CD14-positive monocyte (primary cell): ENCODE measurements around the gene IFNA1. TPM values are rescaled to one million over a fixed set of nuclear protein-coding genes. Genes with fewer than 3 reads are reported as not detected.
A peak's percentile ranks its signal among the peaks of the same experiment; 100 is the strongest.
"Not testable (repeated sequence)": the region's sequence is repeated elsewhere in the genome, so short reads cannot be mapped to it uniquely, and the experiment has no call there.

Experiments
- DNase-seq, 3 donors: peaks; one replicate each; pipeline ENCODE4 v3.0.0-alpha.2; 2011 to 2022
- H2AFZ ChIP-seq: 2 replicates; pipeline ENCODE4 v1.6.0; 2012; ENCODE audit warnings: mild to moderate bottlenecking, low read depth, low read length, inconsistent platforms; ENCODE audit not compliant: insufficient read depth, poor library complexity, severe bottlenecking
- H3K27ac ChIP-seq, 2 donors: 1 replicate in 1 of 2; 2 replicates in 1 of 2; pipeline ENCODE4 v1.5.1; 2012 to 2013; ENCODE audit warnings: low read length in 2 of 2, control low read depth in 1 of 2, inconsistent platforms in 1 of 2, low read depth in 1 of 2, mild to moderate bottlenecking in 1 of 2
- H3K27me3 ChIP-seq, 2 donors: one replicate each; pipeline versions ENCODE4 v1.6.0 to v1.6.1; 2011 to 2013; ENCODE audit warnings: low read length in 2 of 2; ENCODE audit not compliant: control insufficient read depth in 2 of 2, insufficient read depth in 2 of 2
- H3K36me3 ChIP-seq, 2 donors: replicated peaks in 1 of 2; 1 replicate in 1 of 2; 2 replicates in 1 of 2; pipeline versions ENCODE4 v1.5.1 to v1.6.1; 2012 to 2013; ENCODE audit warnings: low read length in 2 of 2, control low read depth in 1 of 2, inconsistent platforms in 1 of 2, mild to moderate bottlenecking in 1 of 2; ENCODE audit not compliant: insufficient read depth in 2 of 2, control insufficient read depth in 1 of 2
- H3K4me1 ChIP-seq, 2 donors: 1 replicate in 1 of 2; 2 replicates in 1 of 2; pipeline versions ENCODE4 v1.5.1 to v1.6.1; 2012 to 2013; ENCODE audit warnings: low read length in 2 of 2, control low read depth in 1 of 2, inconsistent platforms in 1 of 2, mild to moderate bottlenecking in 1 of 2, moderate library complexity in 1 of 2; ENCODE audit not compliant: insufficient read depth in 2 of 2, control insufficient read depth in 1 of 2
- H3K4me2 ChIP-seq: replicated peaks from 2 replicates; pipeline ENCODE3; 2012; ENCODE audit warnings: low read length, moderate library complexity, mild to moderate bottlenecking; ENCODE audit not compliant: poor library complexity, severe bottlenecking; ENCODE audit errors: extremely low read depth
- H3K4me3 ChIP-seq, 3 experiments: fragments of 200-600 bp in 1 of 3; sonication (generic) in 1 of 3; replicated peaks in 1 of 3; 1 replicate in 2 of 3; 2 replicates in 1 of 3; pipeline ENCODE4 v1.5.1; 2011 to 2013; ENCODE audit warnings: low read length in 3 of 3, mild to moderate bottlenecking in 3 of 3, control low read depth in 2 of 3, low read depth in 2 of 3, inconsistent platforms in 1 of 3, moderate library complexity in 1 of 3
- H3K79me2 ChIP-seq: 2 replicates; pipeline ENCODE4 v1.6.0; 2012; ENCODE audit warnings: mild to moderate bottlenecking, control low read depth, inconsistent platforms, low read length, moderate library complexity; ENCODE audit not compliant: insufficient read depth
- H3K9ac ChIP-seq: 2 replicates; pipeline ENCODE4 v1.6.0; 2017; ENCODE audit warnings: low read length, mild to moderate bottlenecking; ENCODE audit not compliant: insufficient read depth, poor library complexity, severe bottlenecking
- H3K9me3 ChIP-seq, 2 donors: replicated peaks in 1 of 2; 1 replicate in 1 of 2; 2 replicates in 1 of 2; pipeline versions ENCODE4 v1.5.1 to v1.6.1; 2012 to 2013; ENCODE audit warnings: low read length in 2 of 2, control low read depth in 1 of 2; ENCODE audit not compliant: control insufficient read depth in 1 of 2, insufficient read depth in 1 of 2
- H4K20me1 ChIP-seq: 2 replicates; pipeline ENCODE4 v1.6.0; 2012; ENCODE audit warnings: mild to moderate bottlenecking, low read length, control low read depth, moderate library complexity; ENCODE audit not compliant: insufficient read depth
- H3K27ac Mint-ChIP-seq, 7 donors: one replicate each; pipeline ENCODE4 v1.8.0; 2020; ENCODE audit warnings: mild to moderate bottlenecking in 7 of 7, mixed read lengths in 7 of 7, moderate library complexity in 6 of 7, inconsistent platforms in 2 of 7
- H3K27me3 Mint-ChIP-seq, 3 donors: one replicate each; pipeline ENCODE4 v1.8.0; 2021 to 2022; ENCODE audit warnings: low read depth in 3 of 3, mild to moderate bottlenecking in 3 of 3, mixed read lengths in 3 of 3, moderate library complexity in 3 of 3, inconsistent platforms in 1 of 3
- H3K36me3 Mint-ChIP-seq, 2 donors: one replicate each; pipeline ENCODE4 v1.8.0; 2020; ENCODE audit warnings: mixed read lengths in 2 of 2, inconsistent platforms in 1 of 2, mild to moderate bottlenecking in 1 of 2
- H3K4me1 Mint-ChIP-seq: one replicate; pipeline ENCODE4 v1.8.0; 2020; ENCODE audit warnings: mild to moderate bottlenecking, mixed read lengths
- H3K4me3 Mint-ChIP-seq, 2 donors: one replicate each; pipeline ENCODE4 v1.8.0; 2020; ENCODE audit warnings: mild to moderate bottlenecking in 2 of 2, mixed read lengths in 2 of 2, moderate library complexity in 1 of 2
- H3K9me3 Mint-ChIP-seq, 7 donors: one replicate each; pipeline ENCODE4 v1.8.0; 2020 to 2022; ENCODE audit warnings: mixed read lengths in 7 of 7, mild to moderate bottlenecking in 6 of 7, moderate library complexity in 6 of 7, inconsistent platforms in 2 of 7
- WGBS: methylation state at CpG from one replicate; pipeline ENCODE4 v1.1.5; 2013; ENCODE audit warnings: missing lambda C conversion rate; ENCODE audit not compliant: insufficient coverage; 5-methylcytosine and 5-hydroxymethylcytosine counted together
- intact Hi-C, 2 donors: fragments of 100-400 bp; cut with micrococcal nuclease; formaldehyde crosslinking; loops; one replicate each; pipeline versions ENCODE4 v1.15.0 to v1.15.1; 2023
- polyA plus RNA-seq, 3 donors: library from polyadenylated mRNA; depleted of rRNA in 1 of 3; unstranded in 2 of 3; stranded (reverse) in 1 of 3; fragments of 300-500 nt in 2 of 3; fragments of >200 nt in 1 of 3; fragmentation: Illumina TruSeq in 2 of 3; gene quantifications; 1 replicate in 2 of 3; 2 replicates in 1 of 3; pipeline ENCODE4 v1.2.3, GENCODE V29; 2012 to 2021
- TF ChIP-seq, protein P1 (sequence below): fragments of 200-600 bp; IDR thresholded peaks from one replicate; pipeline ENCODE4 v1.8.0; 2022; ENCODE audit warnings: antibody characterized with exemption, mild to moderate bottlenecking

IFNA1 gene
- polyA plus RNA-seq, 3 donors = not detected

DNA sequence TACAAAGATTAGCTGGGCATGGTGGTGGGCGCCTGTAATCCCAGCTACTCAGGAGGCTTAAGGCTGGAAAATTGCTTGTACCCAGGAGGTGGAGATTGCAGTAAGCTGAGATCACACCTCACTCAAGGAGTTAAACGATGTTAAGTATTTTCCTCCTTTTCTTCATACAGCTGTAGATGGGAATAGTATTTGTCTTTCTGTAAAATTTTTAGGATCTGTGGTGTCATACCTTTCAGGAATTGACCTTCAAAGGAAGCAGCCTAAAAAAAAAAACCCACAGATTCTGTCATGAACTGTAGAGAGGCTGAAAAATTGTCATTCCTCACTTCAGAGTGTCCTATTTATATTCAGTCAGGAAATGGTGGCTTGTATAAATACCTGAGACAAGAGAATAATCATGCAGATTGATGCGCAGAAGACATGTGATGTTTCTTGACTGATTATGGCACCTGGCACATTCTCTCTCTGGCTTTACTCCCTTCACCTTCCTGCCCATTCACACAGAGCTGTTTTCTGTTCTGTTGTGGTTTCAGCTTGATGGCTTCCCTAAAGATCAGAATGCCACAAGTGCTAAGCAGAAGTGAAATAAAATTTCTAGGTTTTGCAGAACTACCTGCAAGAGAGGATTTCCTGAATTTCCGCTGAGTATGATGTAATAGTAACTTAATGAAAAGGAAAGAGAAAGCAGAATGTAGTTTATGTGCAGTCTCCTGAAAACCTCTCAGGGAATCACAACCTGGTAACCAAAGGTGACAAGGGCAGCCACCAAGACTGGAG is 3.8 kb downstream of the IFNA1 start:
- TF ChIP-seq, protein P1, sequence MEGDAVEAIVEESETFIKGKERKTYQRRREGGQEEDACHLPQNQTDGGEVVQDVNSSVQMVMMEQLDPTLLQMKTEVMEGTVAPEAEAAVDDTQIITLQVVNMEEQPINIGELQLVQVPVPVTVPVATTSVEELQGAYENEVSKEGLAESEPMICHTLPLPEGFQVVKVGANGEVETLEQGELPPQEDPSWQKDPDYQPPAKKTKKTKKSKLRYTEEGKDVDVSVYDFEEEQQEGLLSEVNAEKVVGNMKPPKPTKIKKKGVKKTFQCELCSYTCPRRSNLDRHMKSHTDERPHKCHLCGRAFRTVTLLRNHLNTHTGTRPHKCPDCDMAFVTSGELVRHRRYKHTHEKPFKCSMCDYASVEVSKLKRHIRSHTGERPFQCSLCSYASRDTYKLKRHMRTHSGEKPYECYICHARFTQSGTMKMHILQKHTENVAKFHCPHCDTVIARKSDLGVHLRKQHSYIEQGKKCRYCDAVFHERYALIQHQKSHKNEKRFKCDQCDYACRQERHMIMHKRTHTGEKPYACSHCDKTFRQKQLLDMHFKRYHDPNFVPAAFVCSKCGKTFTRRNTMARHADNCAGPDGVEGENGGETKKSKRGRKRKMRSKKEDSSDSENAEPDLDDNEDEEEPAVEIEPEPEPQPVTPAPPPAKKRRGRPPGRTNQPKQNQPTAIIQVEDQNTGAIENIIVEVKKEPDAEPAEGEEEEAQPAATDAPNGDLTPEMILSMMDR = no peak
- no peak overlapping the region for H2AFZ ChIP-seq
- Mint-ChIP-seq H3K4me3 (peak overlapping the region in 1 of 2 donors; percentile 64), H3K27me3 (peaks cover 15 to 31% (median 28%) of the 10 kb centered on the region in 3 donors), H3K36me3 (no peaks in the 10 kb centered on the region), H3K4me1 (peaks cover 16% of the 10 kb centered on the region), H3K9me3 (no peaks in the 10 kb centered on the region), H3K27ac (peak overlapping the region in 3 of 7 donors; percentile 20 to 59 (median 52))
- H3K9me3 ChIP-seq = no peaks in the 10 kb centered on the region
- no peak overlapping the region for H3K27ac ChIP-seq
- peak overlapping the region in 1 of 3 experiments; percentile 45 for H3K4me3 ChIP-seq
- peaks cover 17 to 31% of the 10 kb centered on the region in 2 donors for H3K27me3 ChIP-seq
- intact Hi-C loops = loop anchor here in 1 of 2 donors (5.0 to 10.0 kb wide), 2 partner anchors 62 to 109 kb away; partner anchors contain the start of gene KLHL9
- no CpG with 5 or more reads among the region's 4 CpGs for WGBS
- no peaks in the 10 kb centered on the region for H4K20me1 ChIP-seq
- peak overlapping the region; percentile 62 for H3K4me2 ChIP-seq
- no peak overlapping the region for H3K9ac ChIP-seq
- H3K36me3 ChIP-seq = no peaks in the 10 kb centered on the region
- peak; percentile 72 to 87 (median 84) for DNase-seq
- H3K79me2 ChIP-seq = no peaks in the 10 kb centered on the region
- H3K4me1 ChIP-seq = peaks cover 16 to 19% of the 10 kb centered on the region in 2 donors

DNA sequence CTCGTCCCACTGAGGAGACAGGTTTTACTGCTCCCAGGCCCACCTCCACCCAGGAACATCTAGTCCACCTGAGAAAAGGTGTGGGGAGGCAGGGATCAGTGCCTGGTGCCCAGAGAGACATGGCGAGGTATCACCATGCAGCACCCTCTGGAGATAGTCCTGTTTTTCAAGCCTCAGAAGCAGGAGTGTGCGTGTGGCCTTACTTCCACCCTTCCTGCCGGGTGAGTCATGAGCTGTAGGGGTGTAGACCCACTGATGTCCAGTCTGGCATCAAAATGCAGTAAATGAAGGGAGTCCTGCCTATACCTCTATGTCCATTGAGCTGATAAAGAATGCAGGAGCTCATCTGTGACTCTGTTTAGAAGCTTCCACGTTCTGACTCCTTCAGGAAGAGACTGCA is 9.1 kb downstream of the IFNA1 start:
- H3K4me3 Mint-ChIP-seq, H4K20me1 ChIP-seq, H3K27ac ChIP-seq, H3K27ac Mint-ChIP-seq, H3K36me3 ChIP-seq, H3K4me2 ChIP-seq, H3K9me3 ChIP-seq, H3K4me1 ChIP-seq, H3K9ac ChIP-seq, H3K79me2 ChIP-seq, DNase-seq, H3K36me3 Mint-ChIP-seq, H3K4me3 ChIP-seq, H3K4me1 Mint-ChIP-seq, H2AFZ ChIP-seq, H3K9me3 Mint-ChIP-seq: not testable (repeated sequence)
- H3K27me3 ChIP-seq = peaks cover 10 to 24% of the 10 kb centered on the region in 2 donors
- WGBS = 92% methylated on average over 2 of the region's 5 CpGs
- intact Hi-C loops = loop anchor here in 1 of 2 donors (10.0 kb wide), 1 partner anchor 115 kb away; the partner anchor contains the start of gene KLHL9
- peaks cover 5 to 24% (median 17%) of the 10 kb centered on the region in 3 donors for H3K27me3 Mint-ChIP-seq
